ENCODE measurements around the gene RCOR2.

DNA sequence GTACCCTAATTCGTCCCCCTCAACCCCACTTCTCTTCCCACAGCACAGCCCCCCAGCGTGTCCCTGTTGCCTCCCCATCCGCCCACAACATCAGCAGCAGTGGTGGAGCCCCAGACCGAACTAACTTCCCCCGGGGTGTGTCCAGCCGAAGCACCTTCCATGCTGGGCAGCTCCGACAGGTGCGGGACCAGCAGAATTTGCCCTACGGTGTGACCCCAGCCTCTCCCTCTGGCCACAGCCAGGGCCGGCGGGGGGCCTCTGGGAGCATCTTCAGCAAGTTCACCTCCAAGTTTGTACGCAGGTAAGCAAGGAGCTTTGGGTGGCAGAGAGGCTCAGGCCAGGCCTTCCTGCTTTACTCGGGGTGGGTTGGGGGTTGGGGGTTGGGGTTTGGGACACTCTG, 12.2 kb downstream of the RCOR2 start:
- TF ChIP-seq EZH2 (IDR thresholded peaks at IDR 0.05; ENCODE audit: insufficient read depth, low read length): no peak
- TF ChIP-seq, protein P1, sequence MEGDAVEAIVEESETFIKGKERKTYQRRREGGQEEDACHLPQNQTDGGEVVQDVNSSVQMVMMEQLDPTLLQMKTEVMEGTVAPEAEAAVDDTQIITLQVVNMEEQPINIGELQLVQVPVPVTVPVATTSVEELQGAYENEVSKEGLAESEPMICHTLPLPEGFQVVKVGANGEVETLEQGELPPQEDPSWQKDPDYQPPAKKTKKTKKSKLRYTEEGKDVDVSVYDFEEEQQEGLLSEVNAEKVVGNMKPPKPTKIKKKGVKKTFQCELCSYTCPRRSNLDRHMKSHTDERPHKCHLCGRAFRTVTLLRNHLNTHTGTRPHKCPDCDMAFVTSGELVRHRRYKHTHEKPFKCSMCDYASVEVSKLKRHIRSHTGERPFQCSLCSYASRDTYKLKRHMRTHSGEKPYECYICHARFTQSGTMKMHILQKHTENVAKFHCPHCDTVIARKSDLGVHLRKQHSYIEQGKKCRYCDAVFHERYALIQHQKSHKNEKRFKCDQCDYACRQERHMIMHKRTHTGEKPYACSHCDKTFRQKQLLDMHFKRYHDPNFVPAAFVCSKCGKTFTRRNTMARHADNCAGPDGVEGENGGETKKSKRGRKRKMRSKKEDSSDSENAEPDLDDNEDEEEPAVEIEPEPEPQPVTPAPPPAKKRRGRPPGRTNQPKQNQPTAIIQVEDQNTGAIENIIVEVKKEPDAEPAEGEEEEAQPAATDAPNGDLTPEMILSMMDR (IDR thresholded peaks at IDR 0.05; ENCODE audit: insufficient read depth, low read depth, low read length): no peak

Measured in astrocyte (in vitro differentiated cells and primary cell).